HepG2 (cell line): ENCODE results near the gene ABCC3. TPM values are rescaled to one million over a fixed set of nuclear protein-coding genes. Genes with fewer than 3 reads are reported as not detected.
A peak's percentile ranks its signal among the peaks of the same experiment; 100 is the strongest.

ENCODE experiments used
- BATF2 ChIP-seq: sonication (generic); formaldehyde crosslinking; IDR thresholded peaks from 2 replicates; pipeline ENCODE4 v1.8.0; 2022; ENCODE audit warnings: mild to moderate bottlenecking, missing genetic modification reagents, moderate library complexity
- FOXP1 ChIP-seq, 2 experiments: fragments of 450-650 bp in 1 of 2; IDR thresholded peaks; 2 replicates each; pipeline ENCODE4 v1.6.1; 2017 to 2018; ENCODE audit warnings: antibody characterized with exemption in 1 of 2
- GATA4 ChIP-seq: sonication (generic); IDR thresholded peaks from 2 replicates; pipeline ENCODE4 v1.6.1; 2016; ENCODE audit warnings: antibody characterized with exemption, low read depth, borderline replicate concordance
- HMGA1 ChIP-seq: sonication (generic); formaldehyde crosslinking; conservative IDR thresholded peaks from 2 replicates; pipeline ENCODE4 v1.4.0; 2020; ENCODE audit warnings: missing genetic modification reagents
- HOXA7 ChIP-seq: sonication (generic); formaldehyde crosslinking; IDR thresholded peaks from 2 replicates; pipeline ENCODE4 v1.8.1; 2022; ENCODE audit warnings: mild to moderate bottlenecking, missing genetic modification reagents, moderate library complexity
- KLF9 ChIP-seq: IDR thresholded peaks from 2 replicates; pipeline ENCODE4 v1.6.1; 2016; ENCODE audit warnings: low read depth
- MAFG ChIP-seq: sonication (generic); formaldehyde crosslinking; IDR thresholded peaks from 2 replicates; pipeline ENCODE4 v1.5.1; 2020; ENCODE audit warnings: mild to moderate bottlenecking, missing genetic modification reagents
- NFE2L2 ChIP-seq: fragments of 150-350 bp; IDR thresholded peaks from 2 replicates; pipeline ENCODE4 v1.6.1; 2014; ENCODE audit warnings: low read length
- PRDM4 ChIP-seq: sonication (generic); formaldehyde crosslinking; IDR thresholded peaks from 2 replicates; pipeline ENCODE4 v1.9.0; 2021; ENCODE audit warnings: missing genetic modification reagents, borderline replicate concordance
- SNAPC2 ChIP-seq: sonication (generic); formaldehyde crosslinking; IDR thresholded peaks from 2 replicates; pipeline ENCODE4 v1.8.1; 2022; ENCODE audit warnings: mild to moderate bottlenecking, missing genetic modification reagents
- UBTF ChIP-seq: sonication (generic); formaldehyde crosslinking; IDR thresholded peaks from 2 replicates; pipeline ENCODE4 v1.4.0; 2020; ENCODE audit warnings: mild to moderate bottlenecking, missing genetic modification reagents
- ZFP41 ChIP-seq: sonication (generic); formaldehyde crosslinking; IDR thresholded peaks from 2 replicates; pipeline ENCODE4 v1.4.0; 2020; ENCODE audit warnings: mild to moderate bottlenecking, missing genetic modification reagents, borderline replicate concordance
- ZNF20 ChIP-seq: sonication (generic); formaldehyde crosslinking; IDR thresholded peaks from 2 replicates; pipeline ENCODE4 v1.4.0; 2020; ENCODE audit warnings: mild to moderate bottlenecking, moderate library complexity, missing genetic modification reagents
- ZNF232 ChIP-seq: sonication (generic); formaldehyde crosslinking; IDR thresholded peaks from 2 replicates; pipeline ENCODE4 v1.4.0; 2020; ENCODE audit warnings: missing genetic modification reagents, borderline replicate concordance
- ZNF263 ChIP-seq: sonication (generic); formaldehyde crosslinking; IDR thresholded peaks from 2 replicates; pipeline ENCODE4 v1.4.0; 2020; ENCODE audit warnings: missing genetic modification reagents
- ZNF350 ChIP-seq: sonication (generic); formaldehyde crosslinking; IDR thresholded peaks from 2 replicates; pipeline ENCODE4 v1.4.0; 2020; ENCODE audit warnings: mild to moderate bottlenecking, low read depth, missing genetic modification reagents, borderline replicate concordance
- ZNF414 ChIP-seq: sonication (generic); formaldehyde crosslinking; IDR thresholded peaks from 2 replicates; pipeline ENCODE4 v1.5.0; 2020; ENCODE audit warnings: missing genetic modification reagents
- ZNF441 ChIP-seq: sonication (generic); formaldehyde crosslinking; IDR thresholded peaks from 2 replicates; pipeline ENCODE4 v1.7.0; 2021; ENCODE audit warnings: missing genetic modification reagents, borderline replicate concordance
- ZNF644 ChIP-seq: IDR thresholded peaks from 2 replicates; pipeline ENCODE4 v1.6.1; 2016; ENCODE audit warnings: low read depth
- ZNF749 ChIP-seq: sonication (generic); formaldehyde crosslinking; IDR thresholded peaks from 2 replicates; pipeline ENCODE4 v1.8.0; 2022; ENCODE audit warnings: mild to moderate bottlenecking, missing genetic modification reagents, moderate library complexity, borderline replicate concordance
- ZNF781 ChIP-seq: sonication (generic); formaldehyde crosslinking; IDR thresholded peaks from 2 replicates; pipeline ENCODE4 v1.5.1; 2020; ENCODE audit warnings: borderline replicate concordance, mild to moderate bottlenecking, missing genetic modification reagents; ENCODE audit errors: not compliant biosample characterization
- ZNF800 ChIP-seq: sonication (generic); formaldehyde crosslinking; IDR thresholded peaks from 2 replicates; pipeline ENCODE4 v1.4.0; 2020; ENCODE audit warnings: missing genetic modification reagents
- ZNF878 ChIP-seq: sonication (generic); formaldehyde crosslinking; IDR thresholded peaks from 2 replicates; pipeline ENCODE4 v1.8.1; 2023; ENCODE audit warnings: mild to moderate bottlenecking, missing genetic modification reagents, moderate library complexity
- polyA plus RNA-seq, 8 experiments: library from polyadenylated mRNA; depleted of rRNA in 3 of 8; stranded (reverse) in 7 of 8; unstranded in 1 of 8; fragments of >200 nt; fragmentation: Illumina TruSeq in 4 of 8; extraction: Trizol in 4 of 8; gene quantifications; 2 replicates each; pipeline versions ENCODE4 v1.2.1 to v1.2.3, GENCODE V29; 2011 to 2016; ENCODE audit warnings: low read depth in 4 of 8, missing spikeins in 1 of 8, mixed read lengths in 1 of 8; ENCODE audit not compliant: insufficient read depth in 1 of 8
- total RNA-seq, 5 experiments: library from RNA; depleted of rRNA; stranded (reverse); fragments of >200 nt; fragmentation: Illumina TruSeq; extraction: Trizol; gene quantifications; 2 replicates each; pipeline ENCODE4 v1.2.3, GENCODE V29; 2016; ENCODE audit warnings: low read depth in 1 of 5

The ABCC3 gene
- total and polyA plus RNA-seq, 2 of the 13 experiments (the other 11 are each of a cell fraction or from before 2014, with no cell fraction given), result 25.2 to 50.7 TPM

GRCh38 chr17:50660887-50661345 is 26.2 kb downstream of the ABCC3 start (continued):
- TF ChIP-seq ZNF800 (CRISPR knock-in tag) (no peak), ZNF263 (CRISPR knock-in tag) (no peak), HMGA1 (CRISPR knock-in tag) (no peak), FOXP1 (IDR thresholded peaks at IDR 0.05) (no peak), FOXP1 (CRISPR knock-in tag; IDR thresholded peaks at IDR 0.05) (no peak), UBTF (CRISPR knock-in tag) (0 out of 2 replicates have a peak, but pooled peaks have one; percentile 17), KLF9 (CRISPR knock-in tag) (no peak), ZNF644 (CRISPR knock-in tag) (no peak), ZNF441 (CRISPR knock-in tag) (no peak), GATA4 (no peak), ZNF232 (no peak), MAFG (CRISPR knock-in tag) (no peak), ZNF20 (CRISPR knock-in tag) (no peak), PRDM4 (CRISPR knock-in tag) (no peak), ZNF749 (CRISPR knock-in tag) (no peak), ZFP41 (CRISPR knock-in tag) (0 out of 2 replicates have a peak, but pooled peaks have one; percentile 1), BATF2 (CRISPR knock-in tag) (no peak), NFE2L2 (no peak), ZNF414 (CRISPR knock-in tag) (peak; percentile 6; the same call in 1 of the 2 replicates), SNAPC2 (CRISPR knock-in tag) (no peak), ZNF350 (CRISPR knock-in tag) (no peak; the same call in 1 of the 2 replicates), ZNF781 (no peak), HOXA7 (CRISPR knock-in tag) (no peak), ZNF878 (0 out of 2 replicates have a peak, but pooled peaks have one; percentile 2)
